HEK293T (cell line): ENCODE measurements around the gene FLACC1.

Experiments
- CTCF ChIA-PET: fragments of 350-600 bp; formaldehyde crosslinking; extraction: SDS; loops from one replicate; lab custom pipeline; 2021; ENCODE audit warnings: antibody characterized with exemption, inconsistent platforms; lab: Yijun Ruan, JAX
- POLR2A ChIA-PET: fragments of 350-600 bp; formaldehyde crosslinking; extraction: SDS; loops from one replicate; lab custom pipeline; 2020; ENCODE audit warnings: antibody characterized with exemption, inconsistent platforms; lab: Yijun Ruan, JAX
- DNase-seq: peaks from one replicate; pipeline ENCODE4 v3.0.0; 2012; ENCODE audit warnings: mixed read lengths; ENCODE audit errors: extremely low spot score
- ARNT ChIP-seq: fragments of 450-650 bp; IDR thresholded peaks from 2 replicates; pipeline ENCODE4 v1.6.1; 2017; ENCODE audit warnings: mild to moderate bottlenecking
- BHLHE40 ChIP-seq: fragments of 450-650 bp; IDR thresholded peaks from 2 replicates; pipeline ENCODE4 v1.6.1; 2016; ENCODE audit warnings: mild to moderate bottlenecking, moderate library complexity, borderline replicate concordance
- CTBP1 ChIP-seq: fragments of 450-650 bp; IDR thresholded peaks from 2 replicates; pipeline ENCODE4 v1.6.1; 2016; ENCODE audit warnings: borderline replicate concordance
- ELF4 ChIP-seq: fragments of 450-650 bp; IDR thresholded peaks from 2 replicates; pipeline ENCODE4 v1.6.1; 2017; ENCODE audit warnings: antibody characterized with exemption
- FOXA1 ChIP-seq: fragments of 450-650 bp; IDR thresholded peaks from 2 replicates; pipeline ENCODE4 v1.6.1; 2016; ENCODE audit warnings: mild to moderate bottlenecking
- FOXK2 ChIP-seq: fragments of 450-650 bp; IDR thresholded peaks from 2 replicates; pipeline ENCODE4 v1.6.1; 2016; ENCODE audit warnings: mild to moderate bottlenecking
- FOXM1 ChIP-seq: fragments of 450-650 bp; IDR thresholded peaks from 2 replicates; pipeline ENCODE4 v1.6.1; 2017; ENCODE audit warnings: mild to moderate bottlenecking, borderline replicate concordance
- HDGF ChIP-seq: fragments of 450-650 bp; IDR thresholded peaks from 2 replicates; pipeline ENCODE4 v1.6.1; 2017; ENCODE audit warnings: antibody characterized with exemption, borderline replicate concordance
- L3MBTL2 ChIP-seq: fragments of 450-650 bp; conservative IDR thresholded peaks from 2 replicates; pipeline ENCODE4 v1.6.1; 2016; ENCODE audit warnings: mild to moderate bottlenecking
- LEF1 ChIP-seq: fragments of 450-650 bp; IDR thresholded peaks from 2 replicates; pipeline ENCODE4 v1.6.1; 2017; ENCODE audit warnings: mild to moderate bottlenecking, borderline replicate concordance
- NFRKB ChIP-seq: fragments of 450-650 bp; IDR thresholded peaks from 2 replicates; pipeline ENCODE4 v1.6.1; 2016; ENCODE audit warnings: mild to moderate bottlenecking, moderate library complexity
- PKNOX1 ChIP-seq: fragments of 450-650 bp; IDR thresholded peaks from 2 replicates; pipeline ENCODE4 v1.6.1; 2016
- SP1 ChIP-seq: fragments of 450-650 bp; IDR thresholded peaks from 2 replicates; pipeline ENCODE4 v1.6.1; 2017
- SUZ12 ChIP-seq: fragments of 450-650 bp; IDR thresholded peaks from 2 replicates; pipeline ENCODE4 v1.6.1; 2016; ENCODE audit warnings: mild to moderate bottlenecking
- TARDBP ChIP-seq: fragments of 450-650 bp; IDR thresholded peaks from 2 replicates; pipeline ENCODE4 v1.6.1; 2016
- ZNF384 ChIP-seq: fragments of 450-650 bp; IDR thresholded peaks from 2 replicates; pipeline ENCODE4 v1.6.1; 2016

FLACC1 gene

DNA sequence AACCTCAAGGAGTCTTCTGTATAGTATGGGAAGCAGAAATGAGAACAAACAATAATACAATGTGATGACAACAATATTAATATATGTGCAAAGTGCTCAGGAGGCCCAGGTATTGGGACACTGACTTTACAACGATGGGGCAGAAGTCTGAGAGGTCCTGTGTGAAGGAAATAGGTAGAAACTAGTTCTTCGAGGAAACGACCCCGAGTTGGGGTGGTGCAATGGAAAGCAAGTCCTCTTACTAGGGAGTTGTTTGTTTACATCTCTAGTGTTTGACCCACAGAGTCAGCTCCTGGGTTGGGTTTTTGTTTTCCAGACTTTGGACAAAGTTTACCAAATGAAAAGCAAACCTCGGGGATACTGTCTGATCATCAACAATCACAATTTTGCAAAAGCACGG, 80.6 kb downstream of the FLACC1 start:
- CTCF ChIA-PET = no interaction called here
- no peak for DNase-seq
- POLR2A ChIA-PET = no interaction called here
- no peak for TF ChIP-seq PKNOX1
- no peak for TF ChIP-seq FOXK2
- TF ChIP-seq L3MBTL2 = no peak
- no peak for TF ChIP-seq HDGF
- TF ChIP-seq LEF1 = no peak
- TF ChIP-seq ELF4 = no peak
- no peak for TF ChIP-seq ZNF384
- TF ChIP-seq NFRKB = no peak
- TF ChIP-seq CTBP1 = no peak
- TF ChIP-seq SUZ12 = no peak
- no peak for TF ChIP-seq SP1
- no peak for TF ChIP-seq TARDBP
- no peak for TF ChIP-seq FOXM1

DNA sequence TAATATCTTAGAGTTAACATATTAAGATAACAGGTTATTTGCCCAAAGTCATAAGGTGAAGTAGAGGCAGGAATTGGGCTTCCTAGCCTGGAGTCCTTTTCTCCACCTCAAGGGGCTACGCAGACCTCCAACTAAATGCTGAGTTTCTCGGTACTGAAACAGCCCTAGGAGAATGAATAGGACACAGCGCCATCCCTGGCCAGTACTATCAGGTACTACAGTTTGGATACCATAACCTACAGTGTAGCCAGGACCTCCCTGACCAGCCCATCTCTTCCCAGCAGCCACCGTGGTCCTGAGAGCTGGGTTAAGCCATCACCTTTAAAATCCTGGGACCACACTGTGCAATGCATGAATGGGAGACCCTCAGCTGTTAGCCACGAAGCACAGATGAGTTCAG, 81.2 kb downstream of the FLACC1 start:
- POLR2A ChIA-PET = no interaction called here
- TF ChIP-seq NFRKB (no peak), CTBP1 (no peak), FOXK2 (no peak), ELF4 (no peak), TARDBP (no peak), HDGF (no peak), SP1 (no peak), PKNOX1 (no peak), FOXM1 (no peak), ZNF384 (no peak), BHLHE40 (no peak), L3MBTL2 (no peak), SUZ12 (no peak), LEF1 (no peak), ARNT (no peak), FOXA1 (no peak)
- peak; percentile 18 for DNase-seq
- CTCF ChIA-PET = no interaction called here

GRCh38 chr2:201275069-201275468, 82.1 kb downstream of the FLACC1 start:
- TF ChIP-seq CTBP1 (no peak), L3MBTL2 (no peak), ELF4 (no peak), PKNOX1 (no peak), ZNF384 (no peak), FOXM1 (no peak), TARDBP (no peak), SP1 (no peak), LEF1 (no peak), SUZ12 (no peak), BHLHE40 (no peak), FOXK2 (no peak)
- CTCF ChIA-PET = no interaction called here
- POLR2A ChIA-PET = no interaction called here
- no peak for DNase-seq

- ChIA-PET CTCF (no interaction called here), POLR2A (no interaction called here)
- no peak for DNase-seq
- TF ChIP-seq PKNOX1 = no peak
- no peak for TF ChIP-seq ELF4
- no peak for TF ChIP-seq SUZ12
- no peak for TF ChIP-seq ARNT
- no peak for TF ChIP-seq FOXM1
- no peak for TF ChIP-seq ZNF384
- TF ChIP-seq HDGF = no peak
- no peak for TF ChIP-seq FOXK2
- TF ChIP-seq SP1 = no peak
- TF ChIP-seq BHLHE40 = no peak
Measured at GRCh38 chr2:201273330-201273983, 83.7 kb downstream of the FLACC1 start.

DNA sequence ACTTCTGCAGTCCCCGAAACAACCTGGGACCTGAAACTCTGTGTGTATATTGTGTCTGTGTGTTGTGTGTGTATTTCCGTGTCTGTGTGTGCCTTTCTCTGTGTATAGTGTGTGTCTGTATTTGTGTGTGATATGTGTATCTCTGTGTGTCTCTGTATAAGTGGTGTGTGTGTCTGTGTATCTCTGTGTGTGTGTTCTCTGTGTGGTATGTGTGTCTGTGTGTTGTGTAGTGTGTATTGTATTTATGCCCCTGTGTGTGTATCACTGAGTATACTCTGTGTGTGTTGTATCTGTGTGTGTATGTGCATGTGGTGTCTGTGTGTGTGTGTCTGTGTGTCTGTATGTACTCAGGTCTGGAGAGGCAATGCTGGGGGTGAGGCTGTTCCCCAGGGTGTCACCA, 85.2 kb downstream of the FLACC1 start:
- CTCF ChIA-PET = no interaction called here
- no peak for TF ChIP-seq BHLHE40
- no peak for TF ChIP-seq L3MBTL2
- no peak for DNase-seq
- POLR2A ChIA-PET = no interaction called here
